ENCODE results near the gene GAR1. TPM values are rescaled to one million over a fixed set of nuclear protein-coding genes. Genes with fewer than 3 reads are reported as not detected.
"Not testable (repeated sequence)": the region's sequence is repeated elsewhere in the genome, so short reads cannot be mapped to it uniquely, and the experiment has no call there.

Gene GAR1
- total RNA-seq: 10 to 100 TPM in 2 of 4 donors, 1 to 10 TPM in 2; 5.9 to 15.4 (median 12.0) TPM

- Histone ChIP-seq H3K27me3 (no peaks in the 10 kb centered on the region), H3K9me3 (no peaks in the 10 kb centered on the region), H3K4me1 (peaks cover 33% of the 10 kb centered on the region), H3K27ac (peak within 1 kb of the TSS; percentile 91), H3K36me3 (peaks cover 21% of the 10 kb centered on the region), H3K4me3 (peak within 1 kb of the TSS; percentile 93)
- no peak for TF ChIP-seq CTCF (IDR thresholded peaks at IDR 0.05)
- peak in 2 of 3 donors; percentile 36 to 71 for TF ChIP-seq POLR2AphosphoS5 (IDR thresholded peaks at IDR 0.05)
- WGBS: under 1% methylated on average over 50 of the region's 53 CpGs
- DNase-seq (ENCODE audit: low spot score in 2 of 2): peak; percentile 94 to 95
Observed at GRCh38 chr4:109815151-109816081, at the start of gene GAR1. GAR1 (plus strand) TSS chr4:109815762; CDS start chr4:109816165, 403 bp downstream.

GRCh38 chr4:109782092-109782491 is 33.5 kb upstream of the GAR1 start:
- not testable (repeated sequence) for H3K4me1 ChIP-seq; H3K27me3 ChIP-seq; DNase-seq (ENCODE audit: low spot score in 2 of 2); H3K9me3 ChIP-seq; H3K4me3 ChIP-seq; H3K36me3 ChIP-seq; H3K27ac ChIP-seq
- WGBS: 85% methylated on average over 2 of the region's 2 CpGs

GRCh38 chr4:109786846-109787245 is 28.7 kb upstream of the GAR1 start:
- Histone ChIP-seq H3K27me3 (no peaks in the 10 kb centered on the region), H3K9me3 (no peaks in the 10 kb centered on the region), H3K4me3 (no peak overlapping the region), H3K27ac (no peak overlapping the region), H3K4me1 (no peaks in the 10 kb centered on the region), H3K36me3 (no peaks in the 10 kb centered on the region)
- 68% methylated on average over 1 of the region's 1 CpG for WGBS
- TF ChIP-seq POLR2A (IDR thresholded peaks at IDR 0.05) (no peak), CTCF (IDR thresholded peaks at IDR 0.05) (no peak), EP300 (IDR thresholded peaks at IDR 0.05) (no peak), POLR2AphosphoS5 (IDR thresholded peaks at IDR 0.05) (no peak)
- DNase-seq (ENCODE audit: low spot score in 2 of 2): no peak

GRCh38 chr4:109787807-109788206 is 27.8 kb upstream of the GAR1 start:
- no peak for DNase-seq (ENCODE audit: low spot score in 2 of 2)
- H3K27ac ChIP-seq: no peak overlapping the region
- no peaks in the 10 kb centered on the region for H3K4me1 ChIP-seq
- H3K4me3 ChIP-seq: no peak overlapping the region
- WGBS: 92% methylated on average over 1 of the region's 1 CpG
- no peaks in the 10 kb centered on the region for H3K36me3 ChIP-seq
- no peak for TF ChIP-seq POLR2A (IDR thresholded peaks at IDR 0.05)
- TF ChIP-seq POLR2AphosphoS5 (IDR thresholded peaks at IDR 0.05): no peak
- TF ChIP-seq CTCF (IDR thresholded peaks at IDR 0.05): no peak
- TF ChIP-seq EP300 (IDR thresholded peaks at IDR 0.05): no peak
- no peaks in the 10 kb centered on the region for H3K27me3 ChIP-seq
- H3K9me3 ChIP-seq: no peaks in the 10 kb centered on the region

- Histone ChIP-seq H3K36me3 (no peaks in the 10 kb centered on the region), H3K27me3 (no peaks in the 10 kb centered on the region), H3K4me1 (no peaks in the 10 kb centered on the region), H3K4me3 (no peak overlapping the region), H3K9me3 (peaks cover 3% of the 10 kb centered on the region), H3K27ac (no peak overlapping the region)
- 95% methylated on average over 6 of the region's 6 CpGs for WGBS
- DNase-seq (ENCODE audit: low spot score in 2 of 2): no peak
- TF ChIP-seq EP300 (IDR thresholded peaks at IDR 0.05) (no peak), POLR2AphosphoS5 (IDR thresholded peaks at IDR 0.05) (no peak), POLR2A (IDR thresholded peaks at IDR 0.05) (no peak), CTCF (IDR thresholded peaks at IDR 0.05) (no peak)
Observed at GRCh38 chr4:109795059-109795458, 20.5 kb upstream of the GAR1 start.

All from suprapubic skin (tissue), 4 donors.